Measurements from ENCODE around the gene TSPAN13.

Gene TSPAN13

DNA sequence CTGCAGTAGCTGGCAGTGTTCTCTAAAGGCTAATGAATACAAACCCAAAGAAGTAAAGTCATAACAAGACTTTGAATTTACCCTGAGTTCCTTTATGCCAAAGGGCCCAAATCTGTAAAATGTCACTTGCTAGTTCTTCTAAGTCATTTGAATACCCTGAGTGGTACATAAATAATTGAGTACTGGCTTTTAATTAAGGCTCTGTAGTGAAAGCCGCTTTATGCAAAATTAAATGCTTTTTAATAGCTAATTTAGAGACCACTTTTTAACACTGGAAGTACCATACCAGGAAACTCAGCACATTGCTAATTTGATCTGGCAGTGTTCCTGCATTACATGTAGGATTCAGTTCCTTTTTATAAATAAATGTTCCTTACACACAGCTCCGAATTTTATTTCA is 24.0 kb upstream of the TSPAN13 start:
- TF ChIP-seq CTCF (conservative IDR thresholded peaks at IDR 0.05; ENCODE audit: low read depth, low read length) = no peak

DNA sequence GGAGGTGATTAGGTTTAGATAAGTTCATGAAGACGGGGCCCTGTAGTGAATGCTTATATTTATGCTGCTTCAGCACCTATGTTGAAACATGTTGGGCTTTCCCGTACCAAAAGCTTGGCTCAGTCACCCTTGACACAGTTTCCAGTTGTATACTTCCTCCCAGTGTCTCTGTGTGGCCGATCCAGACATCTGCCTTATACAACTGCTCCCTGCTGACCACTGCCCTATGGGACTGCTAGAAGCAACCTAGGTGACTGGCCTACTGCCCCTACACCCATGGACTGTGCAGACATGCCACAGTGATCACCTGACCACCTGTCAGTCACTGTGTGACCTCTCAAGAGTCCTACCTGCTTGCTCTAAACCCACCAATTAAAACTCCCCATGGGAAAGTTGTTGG is 22.6 kb upstream of the TSPAN13 start:
- H3K4me3 ChIP-seq (ENCODE audit: low read depth, low read length) = no peak overlapping the region
- TF ChIP-seq CTCF (conservative IDR thresholded peaks at IDR 0.05; ENCODE audit: low read depth, low read length) = no peak
- no peak for DNase-seq (ENCODE audit: low read depth)

More for the DNA sequence above, 24.0 kb upstream of the TSPAN13 start:
- H3K4me3 ChIP-seq (ENCODE audit: low read depth, low read length) = no peak overlapping the region
- no peak for DNase-seq (ENCODE audit: low read depth)

GRCh38 chr7:16732828-16733227 is 20.7 kb upstream of the TSPAN13 start:
- DNase-seq (ENCODE audit: low read depth) = no peak
- no peak for TF ChIP-seq CTCF (conservative IDR thresholded peaks at IDR 0.05; ENCODE audit: low read depth, low read length)
- no peak overlapping the region for H3K4me3 ChIP-seq (ENCODE audit: low read depth, low read length)

- peak; percentile 56 for DNase-seq (ENCODE audit: low read depth)
- no peak for TF ChIP-seq CTCF (conservative IDR thresholded peaks at IDR 0.05; ENCODE audit: low read depth, low read length)
- H3K4me3 ChIP-seq (ENCODE audit: low read depth, low read length) = no peak overlapping the region
These were observed 19.3 kb upstream of the TSPAN13 start for GRCh38 chr7:16734148-16734726.

DNA sequence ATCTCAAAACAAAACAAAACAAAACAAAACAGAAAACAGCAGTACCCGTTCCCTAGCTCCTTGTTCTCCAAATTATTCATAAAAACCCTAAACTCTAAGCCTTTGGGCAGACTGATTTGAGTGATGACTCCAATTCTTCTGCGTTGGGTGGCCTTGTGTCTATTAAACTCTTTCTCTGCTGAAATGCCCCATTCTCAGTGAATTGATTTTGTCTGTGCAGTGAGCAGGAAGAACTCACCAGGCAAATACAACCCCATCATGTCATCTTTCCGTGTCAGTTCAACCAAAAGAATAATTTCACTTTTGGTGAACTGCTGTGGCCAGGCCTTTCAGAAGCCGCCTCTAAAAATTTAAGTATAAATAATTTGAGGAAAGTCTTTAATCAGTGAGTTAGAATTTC is 18.5 kb upstream of the TSPAN13 start:
- no peak for TF ChIP-seq CTCF (conservative IDR thresholded peaks at IDR 0.05; ENCODE audit: low read depth, low read length)

GRCh38 chr7:16738011-16738688 is 15.4 kb upstream of the TSPAN13 start:
- DNase-seq (ENCODE audit: low read depth) = no peak
- no peak overlapping the region for H3K4me3 ChIP-seq (ENCODE audit: low read depth, low read length)
- TF ChIP-seq CTCF (conservative IDR thresholded peaks at IDR 0.05; ENCODE audit: low read depth, low read length) = no peak

More for the DNA sequence above, 18.5 kb upstream of the TSPAN13 start:
- DNase-seq (ENCODE audit: low read depth) = no peak
- no peak overlapping the region for H3K4me3 ChIP-seq (ENCODE audit: low read depth, low read length)

Data from choroid plexus epithelial cell (primary cell).